Upper lobe of left lung (tissue), 6 donors: Measurements from ENCODE around the gene NUMA1. TPM values are rescaled to one million over a fixed set of nuclear protein-coding genes. Genes with fewer than 3 reads are reported as not detected.

Source experiments
- ATAC-seq, 2 donors: fragments of 200-7000 bp; cut with Tn5 transposase; one replicate each; pipeline ENCODE4 v1.9.1; 2022; ENCODE audit warnings: mild to moderate bottlenecking in 2 of 2, moderate library complexity in 2 of 2; ENCODE audit not compliant: low FRiP score in 2 of 2
- DNase-seq, 2 donors: peaks; one replicate each; pipeline ENCODE4 v3.0.0-alpha.2; 2019 to 2020
- H3K27ac ChIP-seq, 4 donors: fragments of 200-600 bp; sonication (generic); one replicate each; pipeline ENCODE4 v1.5.1; 2016 to 2019
- H3K27me3 ChIP-seq, 4 donors: fragments of 200-600 bp; sonication (generic); one replicate each; pipeline ENCODE4 v1.5.1; 2017 to 2019
- H3K36me3 ChIP-seq, 4 donors: fragments of 200-600 bp; sonication (generic); one replicate each; pipeline ENCODE4 v1.5.1; 2016 to 2019
- H3K4me1 ChIP-seq, 4 donors: fragments of 200-600 bp; sonication (generic); one replicate each; pipeline ENCODE4 v1.5.1; 2018 to 2019
- H3K4me3 ChIP-seq, 4 donors: fragments of 200-600 bp; sonication (generic); one replicate each; pipeline ENCODE4 v1.5.1; 2017 to 2019; ENCODE audit warnings: mild to moderate bottlenecking in 2 of 4, moderate library complexity in 1 of 4
- H3K9me3 ChIP-seq, 4 donors: fragments of 200-600 bp; sonication (generic); one replicate each; pipeline ENCODE4 v1.5.1; 2018 to 2019
- CTCF ChIP-seq, 6 experiments: fragments of 450-650 bp in 4 of 6; fragments of 200-600 bp in 2 of 6; sonication (generic) in 2 of 6; IDR thresholded peaks; one replicate each; pipeline ENCODE4 v1.5.1; 2016 to 2019; ENCODE audit warnings: antibody characterized with exemption in 6 of 6
- EP300 ChIP-seq, 4 donors: sonication (generic); formaldehyde crosslinking; IDR thresholded peaks; one replicate each; pipeline ENCODE4 v1.5.1; 2017; ENCODE audit warnings: antibody characterized with exemption in 4 of 4, control low read depth in 2 of 4
- POLR2A ChIP-seq, 4 donors: fragments of 450-650 bp; IDR thresholded peaks; one replicate each; pipeline ENCODE4 v1.5.1; 2016 to 2017; ENCODE audit warnings: antibody characterized with exemption in 4 of 4, mild to moderate bottlenecking in 2 of 4
- POLR2AphosphoS5 ChIP-seq, 2 donors: sonication (generic); formaldehyde crosslinking; IDR thresholded peaks; one replicate each; pipeline ENCODE4 v1.5.1; 2017; ENCODE audit warnings: antibody characterized with exemption in 2 of 2
- WGBS, 2 donors: methylation state at CpG; one replicate each; pipeline ENCODE4 v1.1.5; 2017 to 2018; 5-methylcytosine and 5-hydroxymethylcytosine counted together
- total RNA-seq, 6 donors: library from RNA; depleted of rRNA in 4 of 6; stranded (reverse); fragments of >200 nt in 4 of 6; gene quantifications; one replicate each; pipeline versions ENCODE4 v1.1.0 to v1.2.1, GENCODE V29; 2016 to 2021
- donor health status: DM: no; HTN: no; CAD: no; lungs with moderate emphysema.
- donor health status: DM: no; HTN: yes; CAD: no; lungs with severe emphysema.

The NUMA1 gene
- total RNA-seq, 6 donors from 2014 or later = 185 to 666 (median 241) TPM

- no peaks in the 10 kb centered on the region for H3K27me3 ChIP-seq
- H3K4me3 ChIP-seq = peak overlapping the region; percentile 23 to 61 (median 50)
- H3K4me1 ChIP-seq = peaks cover 47 to 70% (median 54%) of the 10 kb centered on the region in 4 donors
- WGBS, 2 donors = 13 to 20% methylated on average over 6 of the region's 6 CpGs
- peaks cover 0 to 9% (median 7%) of the 10 kb centered on the region in 4 donors for H3K36me3 ChIP-seq
- TF ChIP-seq EP300 (IDR thresholded peaks at IDR 0.05) (no peak), CTCF (IDR thresholded peaks at IDR 0.05) (no peak), POLR2AphosphoS5 (IDR thresholded peaks at IDR 0.05) (no peak), POLR2A (IDR thresholded peaks at IDR 0.05) (no peak)
- DNase-seq (no peak), ATAC-seq (no peak)
- H3K27ac ChIP-seq = peak overlapping the region; percentile 92 to 98 (median 95)
- no peaks in the 10 kb centered on the region for H3K9me3 ChIP-seq
Measured at GRCh38 chr11:72039856-72040401, 40.4 kb downstream of the NUMA1 start.

- ATAC-seq (peak in 1 of 2 donors; percentile 72), DNase-seq (peak in 1 of 2 donors; percentile 87)
- H3K9me3 ChIP-seq = no peaks in the 10 kb centered on the region
- WGBS, 2 donors = 22 to 29% methylated on average over 5 of the region's 5 CpGs
- peaks cover 47 to 70% (median 54%) of the 10 kb centered on the region in 4 donors for H3K4me1 ChIP-seq
- peaks cover 0 to 16% (median 14%) of the 10 kb centered on the region in 4 donors for H3K36me3 ChIP-seq
- H3K27me3 ChIP-seq = no peaks in the 10 kb centered on the region
- no peak for TF ChIP-seq CTCF (IDR thresholded peaks at IDR 0.05)
- no peak for TF ChIP-seq POLR2A (IDR thresholded peaks at IDR 0.05)
- no peak for TF ChIP-seq EP300 (IDR thresholded peaks at IDR 0.05)
- TF ChIP-seq POLR2AphosphoS5 (IDR thresholded peaks at IDR 0.05) = peak in 1 of 2 donors; percentile 13
- H3K27ac ChIP-seq = peak overlapping the region; percentile 92 to 98 (median 95)
- H3K4me3 ChIP-seq = peak overlapping the region; percentile 23 to 61 (median 50)
Measured at GRCh38 chr11:72039031-72039855, 41.1 kb downstream of the NUMA1 start.

DNA sequence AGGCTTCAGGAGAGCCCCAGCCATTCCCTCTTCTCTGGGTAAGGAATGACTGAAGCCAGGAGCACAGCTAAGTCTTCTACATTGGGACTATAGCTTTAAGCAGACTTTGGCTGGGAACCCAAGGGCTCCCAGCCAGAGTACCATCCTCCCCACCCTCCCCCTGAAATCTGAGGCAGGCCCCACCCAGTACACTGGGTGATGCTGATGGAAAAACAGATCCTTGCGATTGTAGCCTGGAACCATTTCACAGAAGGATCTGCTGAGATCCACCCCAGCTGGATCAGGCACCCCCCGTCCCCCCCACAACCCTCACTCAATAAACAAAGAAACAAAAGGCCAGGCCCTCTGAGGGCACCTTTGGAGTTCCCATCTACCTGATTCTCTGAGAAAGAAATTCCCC, 41.9 kb downstream of the NUMA1 start:
- no peaks in the 10 kb centered on the region for H3K27me3 ChIP-seq
- H3K9me3 ChIP-seq = no peaks in the 10 kb centered on the region
- peaks cover 0 to 24% (median 22%) of the 10 kb centered on the region in 4 donors for H3K36me3 ChIP-seq
- ATAC-seq = peak; percentile 47 to 74
- TF ChIP-seq EP300 (IDR thresholded peaks at IDR 0.05) = no peak
- TF ChIP-seq POLR2AphosphoS5 (IDR thresholded peaks at IDR 0.05) = peak; percentile 9 to 59
- no peak for TF ChIP-seq POLR2A (IDR thresholded peaks at IDR 0.05)
- no peak for TF ChIP-seq CTCF (IDR thresholded peaks at IDR 0.05)
- H3K4me1 ChIP-seq = peaks cover 47 to 70% (median 54%) of the 10 kb centered on the region in 4 donors
- peak overlapping the region; percentile 92 to 98 (median 95) for H3K27ac ChIP-seq
- WGBS, 2 donors = 27 to 50% methylated on average over 2 of the region's 2 CpGs
- peak in 1 of 2 donors; percentile 47 for DNase-seq
- peak overlapping the region in 3 of 4 donors; percentile 45 to 61 (median 56) for H3K4me3 ChIP-seq

- WGBS, 2 donors = 61 to 67% methylated on average over 4 of the region's 4 CpGs
- H3K27me3 ChIP-seq = no peaks in the 10 kb centered on the region
- peak overlapping the region in 2 of 4 donors; percentile 56 to 61 for H3K4me3 ChIP-seq
- H3K27ac ChIP-seq = peak overlapping the region; percentile 92 to 98 (median 95)
- H3K4me1 ChIP-seq = peaks cover 45 to 74% (median 53%) of the 10 kb centered on the region in 4 donors
- TF ChIP-seq CTCF (IDR thresholded peaks at IDR 0.05) (no peak), POLR2A (IDR thresholded peaks at IDR 0.05) (no peak), POLR2AphosphoS5 (IDR thresholded peaks at IDR 0.05) (no peak), EP300 (IDR thresholded peaks at IDR 0.05) (no peak)
- DNase-seq (no peak), ATAC-seq (peak in 1 of 2 donors; percentile 0)
- H3K9me3 ChIP-seq = no peaks in the 10 kb centered on the region
- H3K36me3 ChIP-seq = peaks cover 0 to 30% (median 26%) of the 10 kb centered on the region in 4 donors
Measured at GRCh38 chr11:72037554-72038311, 42.6 kb downstream of the NUMA1 start.
